Measurements from ENCODE around the gene EFNA5.

DNA sequence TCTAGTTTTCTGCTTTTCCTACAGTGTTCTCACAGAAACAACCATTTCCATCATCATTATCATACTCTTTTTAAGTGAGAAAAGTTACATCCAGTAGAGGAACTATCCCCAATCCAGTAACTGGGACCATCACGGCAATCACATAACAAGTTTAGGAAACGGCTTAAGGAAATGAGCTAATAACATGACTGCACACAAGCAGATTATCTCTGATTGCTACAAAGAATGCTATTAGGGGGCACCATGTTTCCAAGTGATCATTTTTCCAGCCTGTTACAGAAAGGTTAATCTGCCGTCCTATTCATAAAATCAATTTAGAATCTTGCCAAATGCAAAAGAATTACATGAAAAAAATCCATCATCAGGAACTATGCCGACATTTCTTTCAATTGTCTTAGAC lies 94.6 kb downstream of the EFNA5 start:
- TF ChIP-seq, protein P1, sequence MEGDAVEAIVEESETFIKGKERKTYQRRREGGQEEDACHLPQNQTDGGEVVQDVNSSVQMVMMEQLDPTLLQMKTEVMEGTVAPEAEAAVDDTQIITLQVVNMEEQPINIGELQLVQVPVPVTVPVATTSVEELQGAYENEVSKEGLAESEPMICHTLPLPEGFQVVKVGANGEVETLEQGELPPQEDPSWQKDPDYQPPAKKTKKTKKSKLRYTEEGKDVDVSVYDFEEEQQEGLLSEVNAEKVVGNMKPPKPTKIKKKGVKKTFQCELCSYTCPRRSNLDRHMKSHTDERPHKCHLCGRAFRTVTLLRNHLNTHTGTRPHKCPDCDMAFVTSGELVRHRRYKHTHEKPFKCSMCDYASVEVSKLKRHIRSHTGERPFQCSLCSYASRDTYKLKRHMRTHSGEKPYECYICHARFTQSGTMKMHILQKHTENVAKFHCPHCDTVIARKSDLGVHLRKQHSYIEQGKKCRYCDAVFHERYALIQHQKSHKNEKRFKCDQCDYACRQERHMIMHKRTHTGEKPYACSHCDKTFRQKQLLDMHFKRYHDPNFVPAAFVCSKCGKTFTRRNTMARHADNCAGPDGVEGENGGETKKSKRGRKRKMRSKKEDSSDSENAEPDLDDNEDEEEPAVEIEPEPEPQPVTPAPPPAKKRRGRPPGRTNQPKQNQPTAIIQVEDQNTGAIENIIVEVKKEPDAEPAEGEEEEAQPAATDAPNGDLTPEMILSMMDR (IDR thresholded peaks at IDR 0.05; ENCODE audit: borderline replicate concordance, extremely low read depth, low read length, poor library complexity, severe bottlenecking), result no peak
- TF ChIP-seq EZH2 (IDR thresholded peaks at IDR 0.05; ENCODE audit: borderline replicate concordance, low read depth, low read length, severe bottlenecking), result no peak

Measured in DND-41 (cell line).